H1 (cell line): ENCODE results near the gene ASAP2. TPM values are rescaled to one million over a fixed set of nuclear protein-coding genes. Genes with fewer than 3 reads are reported as not detected.

ENCODE experiments used
- BCL11A ChIP-seq, 2 experiments: IDR thresholded peaks; one replicate each; pipeline ENCODE4 v1.6.1; 2011; ENCODE audit warnings: low read depth in 2 of 2, low read length in 2 of 2, mild to moderate bottlenecking in 2 of 2
- EP300 ChIP-seq, 2 experiments: IDR thresholded peaks; 1 replicate in 1 of 2; 2 replicates in 1 of 2; pipeline ENCODE4 v1.6.1; 2011 to 2012; ENCODE audit warnings: low read depth in 2 of 2, low read length in 2 of 2, mild to moderate bottlenecking in 2 of 2, borderline replicate concordance in 1 of 2, inconsistent platforms in 1 of 2, moderate library complexity in 1 of 2
- EZH2 ChIP-seq: fragments of 200-600 bp; sonication (generic); IDR thresholded peaks from 2 replicates; pipeline ENCODE4 v1.7.1; 2012; ENCODE audit warnings: low read depth, mild to moderate bottlenecking, moderate library complexity, low read length, inconsistent platforms; ENCODE audit not compliant: severe bottlenecking
- PHF8 ChIP-seq: fragments of 200-600 bp; sonication (generic); conservative IDR thresholded peaks from 2 replicates; pipeline ENCODE4 v1.7.1; 2012; ENCODE audit warnings: low read depth, mild to moderate bottlenecking, inconsistent platforms, low read length, moderate library complexity
- RBBP5 ChIP-seq: IDR thresholded peaks from 2 replicates; pipeline ENCODE4 v1.7.1; 2012; ENCODE audit warnings: low read depth, mild to moderate bottlenecking, inconsistent platforms, low read length, moderate library complexity, borderline replicate concordance
- SIN3A ChIP-seq, 2 experiments: IDR thresholded peaks in 1 of 2; conservative IDR thresholded peaks in 1 of 2; 2 replicates each; pipeline ENCODE4 v1.6.1; 2011 to 2012; ENCODE audit warnings: low read length in 2 of 2, improper control_type of control experiment in 1 of 2, low read depth in 1 of 2, mild to moderate bottlenecking in 1 of 2
- polyA plus RNA-seq, 7 experiments: library from polyadenylated mRNA; depleted of rRNA in 3 of 7; stranded (reverse) in 5 of 7; unstranded in 2 of 7; fragments of >200 nt in 5 of 7; fragments of 200-250 nt in 2 of 7; gene quantifications; 1 replicate in 5 of 7; 2 replicates in 1 of 7; 4 replicates in 1 of 7; pipeline versions ENCODE4 v1.2.1 to v1.2.3, GENCODE V29; 2011 to 2013; ENCODE audit warnings: missing spikeins in 2 of 7, mixed read lengths in 2 of 7
- total RNA-seq: library from RNA; stranded (reverse); fragmentation: NEBNext Ultra II Directional; extraction: Animal tissue kit (Norgen Biotek cat#: 25700); gene quantifications from 2 replicates; pipeline ENCODE4 v1.2.1, GENCODE V29; 2021
- TF ChIP-seq, protein P1 (sequence below): IDR thresholded peaks from 2 replicates; pipeline ENCODE4 v1.6.1; 2012; ENCODE audit warnings: inconsistent platforms

Gene ASAP2
- total and polyA plus RNA-seq, 2 of the 8 experiments (the other 6 are each of a cell fraction or from before 2014, with no cell fraction given), result 10.2 to 18.7 TPM

- TF ChIP-seq EP300 (IDR thresholded peaks at IDR 0.05; ENCODE audit: borderline replicate concordance in 1 of 2, low read depth in 2 of 2, low read length in 2 of 2) (no peak), SIN3A (conservative IDR thresholded peaks at IDR 0.05 in 1 of 2, IDR thresholded peaks at IDR 0.05 in 1 of 2; ENCODE audit: low read depth in 1 of 2, low read length in 2 of 2) (no peak), BCL11A (IDR thresholded peaks at IDR 0.05; ENCODE audit: low read depth in 2 of 2, low read length in 2 of 2) (no peak), PHF8 (no peak), EZH2 (no peak), RBBP5 (no peak)
- TF ChIP-seq, protein P1, sequence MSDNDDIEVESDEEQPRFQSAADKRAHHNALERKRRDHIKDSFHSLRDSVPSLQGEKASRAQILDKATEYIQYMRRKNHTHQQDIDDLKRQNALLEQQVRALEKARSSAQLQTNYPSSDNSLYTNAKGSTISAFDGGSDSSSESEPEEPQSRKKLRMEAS, result no peak
Observed at GRCh38 chr2:9359463-9359862, 152.9 kb downstream of the ASAP2 start (continued).
